GM21390 (cell line): ENCODE data around the gene POTEI.
"Not testable (repeated sequence)": the region's sequence is repeated elsewhere in the genome, so short reads cannot be mapped to it uniquely, and the experiment has no call there.

Source experiments
- ATAC-seq: cut with Tn5 transposase; IDR thresholded peaks from one replicate; pipeline ENCODE4 v1.9.1; 2021; ENCODE audit not compliant: unreplicated experiment

POTEI gene

GRCh38 chr2:130491073-130491472 is 18.1 kb downstream of the POTEI start:
- ATAC-seq = not testable (repeated sequence)

GRCh38 chr2:130455413-130455812 is 53.7 kb downstream of the POTEI start:
- ATAC-seq = not testable (repeated sequence)

GRCh38 chr2:130454712-130455083 is 54.4 kb downstream of the POTEI start:
- ATAC-seq = not testable (repeated sequence)

GRCh38 chr2:130453955-130454711 is 55.0 kb downstream of the POTEI start:
- ATAC-seq = not testable (repeated sequence)

GRCh38 chr2:130452897-130453296 is 56.2 kb downstream of the POTEI start:
- ATAC-seq = not testable (repeated sequence)

- ATAC-seq = not testable (repeated sequence)
Measured at GRCh38 chr2:130451823-130452222, 57.3 kb downstream of the POTEI start.

- not testable (repeated sequence) for ATAC-seq
Measured at GRCh38 chr2:130451278-130451677, 57.9 kb downstream of the POTEI start.

GRCh38 chr2:130450366-130450765 is 58.8 kb downstream of the POTEI start:
- not testable (repeated sequence) for ATAC-seq

- peak; percentile 65 for ATAC-seq
Measured at GRCh38 chr2:130427631-130428030, 81.5 kb downstream of the POTEI start.

GRCh38 chr2:130418845-130419244 is 90.3 kb downstream of the POTEI start:
- ATAC-seq = not testable (repeated sequence)

GRCh38 chr2:130416693-130417092 is 92.4 kb downstream of the POTEI start:
- ATAC-seq = not testable (repeated sequence)
